ENCODE results near the gene AKAP6.

DNA sequence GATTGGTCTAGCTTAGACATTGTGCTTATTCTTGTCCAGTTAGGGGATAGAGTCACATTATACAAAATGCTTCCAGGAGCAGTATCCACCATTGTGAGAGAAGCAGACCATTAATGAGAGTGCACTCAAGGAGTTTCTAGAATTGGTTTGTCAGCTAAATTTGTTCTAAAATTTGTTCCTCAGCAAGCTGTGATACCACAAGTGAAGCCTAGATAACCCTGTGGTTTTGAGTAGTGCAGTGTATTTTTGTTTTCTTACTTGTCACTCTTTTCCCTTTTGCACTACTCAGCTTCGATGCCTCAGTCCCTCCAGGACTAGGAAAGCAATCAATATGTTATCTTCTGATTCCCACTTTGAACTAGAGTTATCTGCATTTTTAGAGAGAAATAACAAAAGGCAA lies 42.5 kb upstream of the AKAP6 start:
- TF ChIP-seq, protein P1, sequence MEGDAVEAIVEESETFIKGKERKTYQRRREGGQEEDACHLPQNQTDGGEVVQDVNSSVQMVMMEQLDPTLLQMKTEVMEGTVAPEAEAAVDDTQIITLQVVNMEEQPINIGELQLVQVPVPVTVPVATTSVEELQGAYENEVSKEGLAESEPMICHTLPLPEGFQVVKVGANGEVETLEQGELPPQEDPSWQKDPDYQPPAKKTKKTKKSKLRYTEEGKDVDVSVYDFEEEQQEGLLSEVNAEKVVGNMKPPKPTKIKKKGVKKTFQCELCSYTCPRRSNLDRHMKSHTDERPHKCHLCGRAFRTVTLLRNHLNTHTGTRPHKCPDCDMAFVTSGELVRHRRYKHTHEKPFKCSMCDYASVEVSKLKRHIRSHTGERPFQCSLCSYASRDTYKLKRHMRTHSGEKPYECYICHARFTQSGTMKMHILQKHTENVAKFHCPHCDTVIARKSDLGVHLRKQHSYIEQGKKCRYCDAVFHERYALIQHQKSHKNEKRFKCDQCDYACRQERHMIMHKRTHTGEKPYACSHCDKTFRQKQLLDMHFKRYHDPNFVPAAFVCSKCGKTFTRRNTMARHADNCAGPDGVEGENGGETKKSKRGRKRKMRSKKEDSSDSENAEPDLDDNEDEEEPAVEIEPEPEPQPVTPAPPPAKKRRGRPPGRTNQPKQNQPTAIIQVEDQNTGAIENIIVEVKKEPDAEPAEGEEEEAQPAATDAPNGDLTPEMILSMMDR (IDR thresholded peaks at IDR 0.05; ENCODE audit: low read length): no peak
- TF ChIP-seq EZH2 (IDR thresholded peaks at IDR 0.05; ENCODE audit: borderline replicate concordance, low read length): no peak
